K562 (cell line): ENCODE measurements around the gene ZSWIM1. TPM values are rescaled to one million over a fixed set of nuclear protein-coding genes. Genes with fewer than 3 reads are reported as not detected.

Source experiments
- ATF3 ChIP-seq, 2 experiments: fragments of 450-650 bp in 1 of 2; sonication (generic) in 1 of 2; formaldehyde crosslinking in 1 of 2; IDR thresholded peaks in 1 of 2; conservative IDR thresholded peaks in 1 of 2; 2 replicates each; pipeline versions ENCODE4 v1.6.1 to v1.8.1; 2016 to 2023; ENCODE audit warnings: mild to moderate bottlenecking in 2 of 2, moderate library complexity in 2 of 2, inconsistent platforms in 1 of 2, missing genetic modification reagents in 1 of 2
- CTCFL ChIP-seq: IDR thresholded peaks from 2 replicates; pipeline ENCODE4 v1.6.1; 2011; ENCODE audit warnings: borderline replicate concordance, low read depth, mild to moderate bottlenecking, moderate library complexity, low read length; ENCODE audit not compliant: insufficient read depth, poor library complexity, severe bottlenecking
- FOS ChIP-seq: IDR thresholded peaks from 3 replicates; pipeline ENCODE4 v1.6.1; 2011; ENCODE audit not compliant: insufficient read length; ENCODE audit errors: extremely low read depth
- FOXP4 ChIP-seq: sonication (generic); formaldehyde crosslinking; IDR thresholded peaks from 2 replicates; pipeline ENCODE4 v1.8.0; 2022; ENCODE audit warnings: mild to moderate bottlenecking, missing genetic modification reagents, borderline replicate concordance
- MGA ChIP-seq: fragments of 450-650 bp; IDR thresholded peaks from 2 replicates; pipeline ENCODE4 v1.6.1; 2016; ENCODE audit warnings: mild to moderate bottlenecking, moderate library complexity
- SMARCE1 ChIP-seq: fragments of 450-650 bp; IDR thresholded peaks from 2 replicates; pipeline ENCODE4 v1.7.1; 2016; ENCODE audit warnings: mild to moderate bottlenecking
- SRSF7 ChIP-seq: fragments of 200-400 bp; formaldehyde crosslinking; optimal IDR thresholded peaks from 2 replicates; pipeline ENCODE3; 2017; ENCODE audit warnings: mild to moderate bottlenecking, low read depth, low read length
- polyA plus RNA-seq, 8 experiments: library from polyadenylated mRNA; depleted of rRNA in 4 of 8; stranded (reverse) in 5 of 8; unstranded in 3 of 8; fragments of >200 nt; fragmentation: Nextera tagmentation in 2 of 8; fragmentation: Illumina TruSeq in 1 of 8; extraction: Ambion mirVana in 2 of 8; extraction: Trizol in 1 of 8; gene quantifications; 2 replicates each; pipeline versions ENCODE4 v1.2.1 to v1.2.3, GENCODE V29; 2011 to 2014; ENCODE audit warnings: inconsistent platforms in 1 of 8, missing spikeins in 1 of 8
- total RNA-seq, 7 experiments: library from RNA; depleted of rRNA in 6 of 7; stranded (reverse); fragments of >200 nt in 6 of 7; fragmentation: Illumina TruSeq in 2 of 7; extraction: Trizol in 2 of 7; gene quantifications; 2 replicates each; pipeline versions ENCODE4 v1.2.1 to v1.2.3, GENCODE V29; 2011 to 2021; ENCODE audit warnings: low replicate concordance in 1 of 7

The ZSWIM1 gene
- total and polyA plus RNA-seq, 9 of the 15 experiments (the other 6 are each of a cell fraction or from before 2014, with no cell fraction given): 2.5 to 15.6 (median 9.5) TPM

- TF ChIP-seq FOXP4 (CRISPR knock-in tag) (no peak), SRSF7 (no peak), CTCFL (peak; percentile 85), SMARCE1 (0 out of 2 replicates have a peak, but pooled peaks have one; percentile 26), MGA (peak; percentile 93), ATF3 (IDR thresholded peaks at IDR 0.05) (peak; percentile 39), ATF3 (CRISPR knock-in tag; conservative IDR thresholded peaks at IDR 0.05) (no peak), FOS (peak; percentile 79)
Observed at GRCh38 chr20:45890985-45891983, 10.3 kb downstream of the ZSWIM1 start, which contains the start of the genes CTSA and NEURL2 (continued).
